K562 (cell line): ENCODE measurements around the gene RNASEH1. TPM values are rescaled to one million over a fixed set of nuclear protein-coding genes. Genes with fewer than 3 reads are reported as not detected.
A peak's percentile ranks its signal among the peaks of the same experiment; 100 is the strongest.

Experiments used
- ATF2 ChIP-seq: sonication (generic); formaldehyde crosslinking; IDR thresholded peaks from 2 replicates; pipeline ENCODE4 v1.8.1; 2022; ENCODE audit warnings: missing genetic modification reagents
- C11orf30 ChIP-seq: fragments of 450-650 bp; IDR thresholded peaks from 2 replicates; pipeline ENCODE4 v1.6.1; 2016; ENCODE audit warnings: low read depth, mild to moderate bottlenecking
- CBFA2T3 ChIP-seq: fragments of 450-650 bp; IDR thresholded peaks from 2 replicates; pipeline ENCODE4 v1.6.1; 2017
- CHCHD3 ChIP-seq: fragments of 250-450 bp; sonication (Bioruptor Pico); IDR thresholded peaks from 2 replicates; pipeline ENCODE4 v2.1.2; 2022; ENCODE audit warnings: mild to moderate bottlenecking
- CREB3 ChIP-seq: fragments of 450-650 bp; conservative IDR thresholded peaks from 2 replicates; pipeline ENCODE4 v1.6.1; 2016; ENCODE audit warnings: missing genetic modification characterization, low read depth, mild to moderate bottlenecking, missing compliant biosample characterization, moderate library complexity
- ELK1 ChIP-seq: sonication (generic); formaldehyde crosslinking; IDR thresholded peaks from 2 replicates; pipeline ENCODE4 v1.8.1; 2022; ENCODE audit warnings: missing genetic modification reagents
- EP400 ChIP-seq: fragments of 450-650 bp; IDR thresholded peaks from 2 replicates; pipeline ENCODE4 v1.6.1; 2017; ENCODE audit warnings: antibody characterized with exemption, mild to moderate bottlenecking, moderate library complexity
- ERF ChIP-seq: fragments of 450-650 bp; formaldehyde crosslinking; IDR thresholded peaks from 2 replicates; pipeline ENCODE4 v1.4.0; 2020; ENCODE audit warnings: mild to moderate bottlenecking, mixed read lengths
- HMG20A ChIP-seq: fragments of 450-650 bp; formaldehyde crosslinking; conservative IDR thresholded peaks from 2 replicates; pipeline ENCODE4 v1.4.0; 2020; ENCODE audit warnings: mild to moderate bottlenecking, mixed read lengths
- HNRNPH1 ChIP-seq: fragments of 200-400 bp; formaldehyde crosslinking; optimal IDR thresholded peaks from 2 replicates; pipeline ENCODE3; 2017; ENCODE audit warnings: low read depth, mild to moderate bottlenecking, low read length, moderate library complexity
- JUNB ChIP-seq: fragments of 450-650 bp; formaldehyde crosslinking; conservative IDR thresholded peaks from 2 replicates; pipeline ENCODE4 v1.4.0; 2020; ENCODE audit warnings: mild to moderate bottlenecking
- KDM4B ChIP-seq, 2 experiments: fragments of 450-650 bp in 1 of 2; sonication (generic) in 1 of 2; IDR thresholded peaks; 2 replicates each; pipeline ENCODE4 v1.6.1; 2016 to 2017; ENCODE audit warnings: borderline replicate concordance in 2 of 2, antibody characterized with exemption in 1 of 2, low read depth in 1 of 2, mild to moderate bottlenecking in 1 of 2
- MAFG ChIP-seq: fragments of 450-650 bp; conservative IDR thresholded peaks from 2 replicates; pipeline ENCODE4 v1.6.1; 2016; ENCODE audit warnings: missing genetic modification characterization, missing compliant biosample characterization
- POLR2H ChIP-seq: IDR thresholded peaks from 2 replicates; pipeline ENCODE4 v1.6.1; 2016; ENCODE audit warnings: missing genetic modification characterization, low read depth, mild to moderate bottlenecking, control low read depth, missing compliant biosample characterization, moderate library complexity
- PURB ChIP-seq: sonication (generic); formaldehyde crosslinking; IDR thresholded peaks from 2 replicates; pipeline ENCODE4 v1.9.0; 2021; ENCODE audit warnings: low read depth, mild to moderate bottlenecking, missing genetic modification reagents
- SMAD3 ChIP-seq: fragments of 450-650 bp; formaldehyde crosslinking; conservative IDR thresholded peaks from 2 replicates; pipeline ENCODE4 v1.4.0; 2020; ENCODE audit warnings: mild to moderate bottlenecking
- TAF9B ChIP-seq: fragments of 450-650 bp; IDR thresholded peaks from 2 replicates; pipeline ENCODE4 v1.6.1; 2018; ENCODE audit warnings: mild to moderate bottlenecking; ENCODE audit not compliant: partially characterized antibody
- TEAD4 ChIP-seq, 2 experiments: sonication (generic) in 1 of 2; formaldehyde crosslinking in 1 of 2; IDR thresholded peaks; 2 replicates each; pipeline versions ENCODE4 v1.6.1 to v1.8.0; 2012 to 2022; ENCODE audit warnings: borderline replicate concordance in 1 of 2, inconsistent platforms in 1 of 2, low read length in 1 of 2, mild to moderate bottlenecking in 1 of 2, missing genetic modification reagents in 1 of 2
- ZNF316 ChIP-seq: fragments of 450-650 bp; IDR thresholded peaks from 2 replicates; pipeline ENCODE4 v1.6.1; 2016
- ZNF639 ChIP-seq, 2 experiments: fragments of 200-800 bp in 1 of 2; sonication (Bioruptor generic) in 1 of 2; sonication (generic) in 1 of 2; formaldehyde crosslinking in 1 of 2; IDR thresholded peaks in 1 of 2; conservative IDR thresholded peaks in 1 of 2; 2 replicates each; pipeline versions ENCODE4 v1.5.0 to v1.6.1; 2016 to 2020; ENCODE audit warnings: missing compliant biosample characterization in 1 of 2, missing genetic modification characterization in 1 of 2, missing genetic modification reagents in 1 of 2
- ZNF668 ChIP-seq: fragments of 250-450 bp; sonication (Bioruptor Pico); IDR thresholded peaks from 2 replicates; pipeline ENCODE4 v1.8.0; 2022; ENCODE audit warnings: mild to moderate bottlenecking, inconsistent platforms
- ZNF77 ChIP-seq: fragments of 250-450 bp; sonication (Bioruptor Pico); IDR thresholded peaks from 2 replicates; pipeline ENCODE4 v1.5.0; 2020
- ZSCAN32 ChIP-seq: fragments of 450-650 bp; formaldehyde crosslinking; IDR thresholded peaks from 2 replicates; pipeline ENCODE4 v1.4.0; 2020; ENCODE audit warnings: mild to moderate bottlenecking, moderate library complexity
- ZZZ3 ChIP-seq: fragments of 450-650 bp; IDR thresholded peaks from 2 replicates; pipeline ENCODE4 v1.6.1; 2016; ENCODE audit warnings: antibody characterized with exemption, mild to moderate bottlenecking, moderate library complexity
- polyA plus RNA-seq, 8 experiments: library from polyadenylated mRNA; depleted of rRNA in 4 of 8; stranded (reverse) in 5 of 8; unstranded in 3 of 8; fragments of >200 nt; fragmentation: Nextera tagmentation in 2 of 8; fragmentation: Illumina TruSeq in 1 of 8; extraction: Ambion mirVana in 2 of 8; extraction: Trizol in 1 of 8; gene quantifications; 2 replicates each; pipeline versions ENCODE4 v1.2.1 to v1.2.3, GENCODE V29; 2011 to 2014; ENCODE audit warnings: inconsistent platforms in 1 of 8, missing spikeins in 1 of 8
- total RNA-seq, 7 experiments: library from RNA; depleted of rRNA in 6 of 7; stranded (reverse); fragments of >200 nt in 6 of 7; fragmentation: Illumina TruSeq in 2 of 7; extraction: Trizol in 2 of 7; gene quantifications; 2 replicates each; pipeline versions ENCODE4 v1.2.1 to v1.2.3, GENCODE V29; 2011 to 2021; ENCODE audit warnings: low replicate concordance in 1 of 7

RNASEH1 gene
- total and polyA plus RNA-seq, 9 of the 15 experiments (the other 6 are each of a cell fraction or from before 2014, with no cell fraction given), result 25.7 to 47.5 (median 42.8) TPM

GRCh38 chr2:3594493-3595281, 36.6 kb upstream of the RNASEH1 start, which contains the start of gene COLEC11 (continued):
- no peak for TF ChIP-seq TEAD4 (IDR thresholded peaks at IDR 0.05; ENCODE audit: low read length)
- TF ChIP-seq TEAD4 (CRISPR knock-in tag; IDR thresholded peaks at IDR 0.05; ENCODE audit: borderline replicate concordance), result no peak
- TF ChIP-seq EP400, result no peak; the same call in 1 of the 2 replicates
- no peak for TF ChIP-seq POLR2H (tag)
- TF ChIP-seq ZNF639 (CRISPR knock-in tag; conservative IDR thresholded peaks at IDR 0.05 in 1 of 2, IDR thresholded peaks at IDR 0.05 in 1 of 2), result no peak
- TF ChIP-seq CHCHD3 (CRISPR knock-in tag), result no peak
- no peak for TF ChIP-seq ATF2 (CRISPR knock-in tag)
- no peak for TF ChIP-seq KDM4B (IDR thresholded peaks at IDR 0.05; ENCODE audit: borderline replicate concordance in 2 of 2, low read depth in 1 of 2)
- no peak for TF ChIP-seq PURB (CRISPR knock-in tag)
- TF ChIP-seq ZSCAN32 (CRISPR knock-in tag), result no peak
- TF ChIP-seq ELK1 (CRISPR knock-in tag), result no peak
- no peak for TF ChIP-seq JUNB (CRISPR knock-in tag)
- TF ChIP-seq ZNF77, result no peak
- TF ChIP-seq SMAD3 (CRISPR knock-in tag), result no peak
- TF ChIP-seq CBFA2T3, result peak; percentile 20; the same call in 1 of the 2 replicates
- no peak for TF ChIP-seq TAF9B
- no peak for TF ChIP-seq ZZZ3
- no peak for TF ChIP-seq ZNF668 (CRISPR knock-in tag)
- TF ChIP-seq C11orf30, result no peak
- no peak for TF ChIP-seq ERF (CRISPR knock-in tag)
- no peak for TF ChIP-seq HMG20A (CRISPR knock-in tag)
- TF ChIP-seq ZNF316, result no peak
- no peak for TF ChIP-seq MAFG (tag)
- no peak for TF ChIP-seq HNRNPH1
- TF ChIP-seq CREB3 (tag), result no peak
